ENCODE data around the gene MED26. TPM values are rescaled to one million over a fixed set of nuclear protein-coding genes. Genes with fewer than 3 reads are reported as not detected.

The MED26 gene
- total RNA-seq, 2 donors from 2014 or later, result 10.8 to 11.8 TPM

DNA sequence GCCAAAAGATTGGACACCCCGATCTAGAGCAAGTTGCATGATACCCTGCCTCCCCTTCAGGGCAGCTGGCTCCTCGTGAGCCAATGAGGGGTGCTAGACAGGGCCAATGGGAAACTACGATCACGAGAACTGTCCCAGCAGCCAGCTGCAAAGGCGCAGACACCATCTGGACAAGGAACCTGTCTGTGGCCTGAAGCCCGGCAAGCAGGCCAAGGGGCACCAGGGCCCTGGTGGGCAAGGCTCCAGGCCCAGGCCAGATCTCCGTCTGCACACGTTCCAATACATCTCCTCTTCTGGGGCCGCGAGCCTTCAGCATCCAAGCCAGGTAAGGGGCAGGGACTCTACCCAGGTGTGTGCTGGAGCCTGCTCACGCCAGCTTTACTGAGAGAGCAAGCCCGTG, 20.2 kb downstream of the MED26 start:
- Histone ChIP-seq H3K4me1 (ENCODE audit: control insufficient read depth, insufficient read depth, low read length) (no peaks in the 10 kb centered on the region), H3K9me3 (ENCODE audit: control insufficient read depth, low read length) (no peaks in the 10 kb centered on the region), H3K27me3 (ENCODE audit: control insufficient read depth, insufficient read depth, low read length, poor library complexity, severe bottlenecking) (no peaks in the 10 kb centered on the region), H3K9ac (ENCODE audit: extremely low read depth, low read length, poor library complexity, severe bottlenecking) (no peak overlapping the region), H3K27ac (ENCODE audit: low read depth, low read length) (no peak overlapping the region), H3K36me3 (ENCODE audit: control insufficient read depth, insufficient read depth, low read length) (peaks cover 5% of the 10 kb centered on the region), H3K4me3 (ENCODE audit: low read length) (no peak overlapping the region)
- Mint-ChIP-seq H3K27ac (peak overlapping the region; percentile 63), H3K9me3 (no peaks in the 10 kb centered on the region), H3K27me3 (ENCODE audit: insufficient read depth) (no peaks in the 10 kb centered on the region), H3K4me3 (no peak overlapping the region), H3K36me3 (ENCODE audit: low read depth) (no peaks in the 10 kb centered on the region), H3K4me1 (peaks cover 7% of the 10 kb centered on the region)
- no peak for DNase-seq
- 92 to 95% methylated on average over 7 to 12 of the region's 12 CpGs for WGBS, 2 experiments (ENCODE audit: insufficient coverage in 1 of 2, insufficient read length in 1 of 2)
- TF ChIP-seq, protein P1, sequence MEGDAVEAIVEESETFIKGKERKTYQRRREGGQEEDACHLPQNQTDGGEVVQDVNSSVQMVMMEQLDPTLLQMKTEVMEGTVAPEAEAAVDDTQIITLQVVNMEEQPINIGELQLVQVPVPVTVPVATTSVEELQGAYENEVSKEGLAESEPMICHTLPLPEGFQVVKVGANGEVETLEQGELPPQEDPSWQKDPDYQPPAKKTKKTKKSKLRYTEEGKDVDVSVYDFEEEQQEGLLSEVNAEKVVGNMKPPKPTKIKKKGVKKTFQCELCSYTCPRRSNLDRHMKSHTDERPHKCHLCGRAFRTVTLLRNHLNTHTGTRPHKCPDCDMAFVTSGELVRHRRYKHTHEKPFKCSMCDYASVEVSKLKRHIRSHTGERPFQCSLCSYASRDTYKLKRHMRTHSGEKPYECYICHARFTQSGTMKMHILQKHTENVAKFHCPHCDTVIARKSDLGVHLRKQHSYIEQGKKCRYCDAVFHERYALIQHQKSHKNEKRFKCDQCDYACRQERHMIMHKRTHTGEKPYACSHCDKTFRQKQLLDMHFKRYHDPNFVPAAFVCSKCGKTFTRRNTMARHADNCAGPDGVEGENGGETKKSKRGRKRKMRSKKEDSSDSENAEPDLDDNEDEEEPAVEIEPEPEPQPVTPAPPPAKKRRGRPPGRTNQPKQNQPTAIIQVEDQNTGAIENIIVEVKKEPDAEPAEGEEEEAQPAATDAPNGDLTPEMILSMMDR (conservative IDR thresholded peaks at IDR 0.05), result no peak

DNA sequence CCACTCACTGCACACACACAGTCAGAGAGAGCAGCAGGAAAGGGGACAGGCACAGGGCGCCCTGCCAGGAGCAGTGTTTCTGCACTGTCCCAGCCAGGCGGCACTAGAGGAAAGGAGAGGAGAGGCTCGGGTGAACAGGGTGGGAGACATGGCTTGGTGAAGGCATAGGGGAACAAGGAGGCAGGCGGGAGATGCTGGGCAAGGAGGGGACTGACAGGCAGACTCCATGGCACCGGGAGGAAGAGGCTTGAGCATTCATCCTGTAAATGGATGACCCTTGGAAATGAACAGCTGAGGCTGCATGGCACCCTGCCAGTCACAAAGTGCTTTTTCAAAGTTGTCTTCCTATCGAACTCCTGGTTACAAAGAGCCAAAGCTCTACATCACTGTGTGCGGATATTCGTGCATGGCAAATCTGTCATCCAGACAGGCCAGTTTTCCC, 22.4 kb downstream of the MED26 start:
- H3K27ac ChIP-seq (ENCODE audit: low read depth, low read length), result no peak overlapping the region
- H3K27me3 Mint-ChIP-seq (ENCODE audit: insufficient read depth), result no peaks in the 10 kb centered on the region

DNA sequence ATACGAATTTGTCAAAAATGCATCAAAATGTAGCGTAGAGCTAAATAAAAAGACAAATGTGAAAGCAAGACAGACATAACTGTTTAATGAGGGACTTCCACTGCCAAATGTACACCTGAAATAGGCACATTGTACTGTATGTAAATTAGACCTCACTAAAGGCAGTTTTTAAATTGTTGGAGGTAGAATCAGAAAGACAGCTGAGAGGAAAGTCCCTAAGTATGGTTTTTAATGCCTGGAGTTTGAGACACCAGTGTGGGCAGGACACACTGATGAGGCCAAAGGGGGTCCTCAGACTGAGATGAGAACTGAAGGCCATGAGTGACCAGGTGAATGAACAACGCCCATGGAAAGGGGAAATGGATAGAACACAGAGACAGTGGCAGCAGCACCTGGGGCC, 22.9 kb downstream of the MED26 start:
- H3K9ac ChIP-seq (ENCODE audit: extremely low read depth, low read length, poor library complexity, severe bottlenecking), result no peak overlapping the region
- TF ChIP-seq, protein P1 (conservative IDR thresholded peaks at IDR 0.05), result no peak
- Mint-ChIP-seq H3K4me1 (no peaks in the 10 kb centered on the region), H3K4me3 (no peak overlapping the region), H3K27ac (peak overlapping the region; percentile 8), H3K36me3 (ENCODE audit: low read depth) (no peaks in the 10 kb centered on the region), H3K27me3 (ENCODE audit: insufficient read depth) (no peaks in the 10 kb centered on the region), H3K9me3 (no peaks in the 10 kb centered on the region)
- H3K36me3 ChIP-seq (ENCODE audit: control insufficient read depth, insufficient read depth, low read length), result peaks cover 5% of the 10 kb centered on the region
- H3K4me3 ChIP-seq (ENCODE audit: low read length), result no peak overlapping the region
- no peaks in the 10 kb centered on the region for H3K9me3 ChIP-seq (ENCODE audit: control insufficient read depth, low read length)
- H3K4me1 ChIP-seq (ENCODE audit: control insufficient read depth, insufficient read depth, low read length), result no peaks in the 10 kb centered on the region
- no peaks in the 10 kb centered on the region for H3K27me3 ChIP-seq (ENCODE audit: control insufficient read depth, insufficient read depth, low read length, poor library complexity, severe bottlenecking)
- WGBS, 2 experiments (ENCODE audit: insufficient coverage in 1 of 2, insufficient read length in 1 of 2), result 90 to 96% methylated on average over 2 to 3 of the region's 3 CpGs
- DNase-seq, result no peak
- H3K27ac ChIP-seq (ENCODE audit: low read depth, low read length), result no peak overlapping the region

More for the DNA sequence above, 22.4 kb downstream of the MED26 start:
- peaks cover 5% of the 10 kb centered on the region for H3K36me3 ChIP-seq (ENCODE audit: control insufficient read depth, insufficient read depth, low read length)
- no peaks in the 10 kb centered on the region for H3K9me3 ChIP-seq (ENCODE audit: control insufficient read depth, low read length)
- TF ChIP-seq, protein P1 (conservative IDR thresholded peaks at IDR 0.05), result no peak
- no peaks in the 10 kb centered on the region for H3K4me1 Mint-ChIP-seq
- H3K36me3 Mint-ChIP-seq (ENCODE audit: low read depth), result no peaks in the 10 kb centered on the region
- no peaks in the 10 kb centered on the region for H3K4me1 ChIP-seq (ENCODE audit: control insufficient read depth, insufficient read depth, low read length)
- DNase-seq, result no peak
- 90 to 94% methylated on average over 6 to 8 of the region's 8 CpGs for WGBS, 2 experiments (ENCODE audit: insufficient coverage in 1 of 2, insufficient read length in 1 of 2)
- H3K4me3 ChIP-seq (ENCODE audit: low read length), result no peak overlapping the region
- H3K4me3 Mint-ChIP-seq, result no peak overlapping the region
- no peak overlapping the region for H3K9ac ChIP-seq (ENCODE audit: extremely low read depth, low read length, poor library complexity, severe bottlenecking)
- peak overlapping the region; percentile 44 for H3K27ac Mint-ChIP-seq
- H3K9me3 Mint-ChIP-seq, result no peaks in the 10 kb centered on the region
- no peaks in the 10 kb centered on the region for H3K27me3 ChIP-seq (ENCODE audit: control insufficient read depth, insufficient read depth, low read length, poor library complexity, severe bottlenecking)

Measured in endodermal cell (in vitro differentiated cells).